Pancreas (tissue), 10 donors: ENCODE data around the gene PLA2G4E. TPM values are rescaled to one million over a fixed set of nuclear protein-coding genes. Genes with fewer than 3 reads are reported as not detected.

Experiments
- ATAC-seq, 4 donors: fragments of 200-7000 bp; cut with Tn5 transposase; one replicate each; pipeline versions ENCODE4 v1.8.0 to v1.9.1; 2020; ENCODE audit warnings: mild to moderate bottlenecking in 4 of 4, moderate library complexity in 4 of 4
- DNase-seq, 6 donors: peaks; one replicate each; pipeline ENCODE4 v3.0.0-alpha.2; 2020
- FAIRE-seq: peaks from 2 replicates; lab custom pipeline; 2012; peaks lifted over from hg19 to GRCh38; lab: Jason Lieb, UNC
- H3K27ac ChIP-seq, 4 donors: fragments of 200-600 bp; sonication (generic); 1 replicate in 3 of 4; 2 replicates in 1 of 4; pipeline versions ENCODE4 v1.5.0 to v1.8.0; 2020
- H3K27me3 ChIP-seq, 4 donors: fragments of 200-600 bp; one replicate each; pipeline ENCODE4 v1.8.0; 2021
- H3K36me3 ChIP-seq, 3 donors: fragments of 200-600 bp; sonication (generic) in 1 of 3; one replicate each; pipeline versions ENCODE4 v1.5.0 to v1.8.0; 2020 to 2021
- H3K4me1 ChIP-seq, 3 donors: fragments of 200-600 bp; one replicate each; pipeline ENCODE4 v1.8.0; 2021
- H3K4me3 ChIP-seq, 4 donors: fragments of 200-600 bp; sonication (generic) in 2 of 4; one replicate each; pipeline versions ENCODE4 v1.5.0 to v1.8.0; 2020 to 2021
- H3K9me3 ChIP-seq, 4 donors: fragments of 200-600 bp; one replicate each; pipeline ENCODE4 v1.8.0; 2021
- CTCF ChIP-seq, 4 donors: fragments of 200-600 bp; sonication (generic) in 3 of 4; IDR thresholded peaks; one replicate each; pipeline versions ENCODE4 v1.5.0 to v1.8.0; 2021; ENCODE audit warnings: antibody characterized with exemption in 4 of 4
- WGBS, 2 donors: extraction: QIAGEN DNeasy Blood & Tissue Kit; methylation state at CpG; one replicate each; pipeline ENCODE4 v1.1.7; 2013; 5-methylcytosine and 5-hydroxymethylcytosine counted together
- intact Hi-C, 3 donors: fragments of 100-400 bp; cut with DNase I; formaldehyde crosslinking; loops; one replicate each; pipeline versions ENCODE4 v1.11.1 to v1.14.2; 2022
- polyA plus RNA-seq, 2 donors: library from polyadenylated mRNA; stranded (reverse); fragments of 200-250 nt; gene quantifications; one replicate each; pipeline ENCODE4 v1.2.3, GENCODE V29; 2013
- total RNA-seq, 6 donors: library from RNA; stranded (reverse); fragmentation: NEBNext Ultra II Directional in 4 of 6; extraction: Animal tissue kit (Norgen Biotek cat#: 25700) in 4 of 6; gene quantifications; one replicate each; pipeline versions ENCODE4 v1.2.1 to v1.2.4, GENCODE V29; 2021 to 2023
- donor health status: healthy with polysubstance abuse.
- donor health status: DM: no; HTN: no; CAD: no; lungs with moderate emphysema.
- donor health status: DM: no; HTN: no; CAD: no.
- donor health status: control.
- donor health status: control.
- donor health status: Bipolar disorder and iron deficiency.
- donor health status: DM: yes; HTN: yes; CAD: no.
- donor health status: DM: no; HTN: no; CAD: no.
- donor health status: DM: no; HTN: no; CAD: no.
- donor health status: DM: yes; HTN: yes; CAD: no.

Gene PLA2G4E
- total and polyA plus RNA-seq, 8 donors: 0.05 to 0.06 TPM; not detected in 6

GRCh38 chr15:41932101-41932500 lies 88.7 kb downstream of the PLA2G4E start:
- peaks cover 19 to 41% (median 20%) of the 10 kb centered on the region in 3 donors for H3K4me1 ChIP-seq
- 97% methylated on average over 9 of the region's 9 CpGs for WGBS, 2 donors
- ATAC-seq (no peak), DNase-seq (peak in 1 of 6 donors; percentile 29), FAIRE-seq (no peak)
- H3K9me3 ChIP-seq: no peaks in the 10 kb centered on the region
- H3K36me3 ChIP-seq: no peaks in the 10 kb centered on the region
- no peaks in the 10 kb centered on the region for H3K27me3 ChIP-seq
- TF ChIP-seq CTCF (IDR thresholded peaks at IDR 0.05): no peak
- intact Hi-C loops: no loop called here
- H3K27ac ChIP-seq: no peak overlapping the region
- no peak overlapping the region for H3K4me3 ChIP-seq

Other genes with a start within 250 kb of the PLA2G4E start
- gene MAPKBP1, start 246.6 kb downstream of the PLA2G4E start, total RNA-seq: 10 to 100 TPM in 1 of 6 donors, 1 to 10 TPM in 5; 5.3 to 12.0 (median 7.2) TPM
- 10 to 100 TPM in 1 of 2 donors, 1 to 10 TPM in 1; 9.3 to 19.2 TPM for gene MAPKBP1, start 246.6 kb downstream of the PLA2G4E start, polyA plus RNA-seq
- gene JMJD7, start 192.9 kb downstream of the PLA2G4E start, total RNA-seq: 10 to 100 TPM in 3 of 6 donors, 1 to 10 TPM in 3; 6.5 to 12.5 (median 9.9) TPM
- gene JMJD7, start 192.9 kb downstream of the PLA2G4E start, polyA plus RNA-seq: 10 to 100 TPM; 11.2 to 16.8 TPM
- 1 to 10 TPM; 3.5 to 8.5 (median 5.3) TPM for gene PLA2G4B, start 182.2 kb downstream of the PLA2G4E start, total RNA-seq
- 10 to 100 TPM; 46.1 to 56.8 TPM for gene PLA2G4B, start 182.2 kb downstream of the PLA2G4E start, polyA plus RNA-seq
- 1 to 10 TPM in 2 of 6 donors, under 1 TPM in 4; 0.32 to 4.0 (median 0.60) TPM for gene SPTBN5, start 127.0 kb downstream of the PLA2G4E start, total RNA-seq
- 10 to 100 TPM in 1 of 2 donors, 1 to 10 TPM in 1; 9.5 to 11.4 TPM for gene SPTBN5, start 127.0 kb downstream of the PLA2G4E start, polyA plus RNA-seq
- gene EHD4, start 48.5 kb downstream of the PLA2G4E start, total RNA-seq: 10 to 100 TPM in 2 of 6 donors, 1 to 10 TPM in 4; 8.3 to 22.8 (median 8.6) TPM
- gene EHD4, start 48.5 kb downstream of the PLA2G4E start, polyA plus RNA-seq: 1 to 10 TPM; 8.1 to 8.5 TPM
- under 1 TPM in 2 of 6 donors, not detected in 4; 0.09 to 0.31 TPM for gene PLA2G4D, start 73.5 kb upstream of the PLA2G4E start, total RNA-seq
- under 1 TPM; 0.04 to 0.05 TPM for gene PLA2G4D, start 73.5 kb upstream of the PLA2G4E start, polyA plus RNA-seq
- gene PLA2G4F, start 135.6 kb upstream of the PLA2G4E start, total RNA-seq: 1 to 10 TPM in 1 of 6 donors, under 1 TPM in 5; 0.08 to 1.1 (median 0.26) TPM
- gene PLA2G4F, start 135.6 kb upstream of the PLA2G4E start, polyA plus RNA-seq: under 1 TPM; 0.23 to 0.91 TPM
- gene VPS39, start 187.3 kb upstream of the PLA2G4E start, total RNA-seq: 10 to 100 TPM; 26.4 to 40.9 (median 29.3) TPM
- 10 to 100 TPM; 49.3 to 52.6 TPM for gene VPS39, start 187.3 kb upstream of the PLA2G4E start, polyA plus RNA-seq